IMR-90 (cell line): Measurements from ENCODE around the gene PLCH2.

Experiments
- BHLHE40 ChIP-seq: fragments of 150-350 bp; IDR thresholded peaks from 2 replicates; pipeline ENCODE4 v1.6.1; 2016; ENCODE audit warnings: mild to moderate bottlenecking, low read depth, low read length
- CEBPB ChIP-seq: IDR thresholded peaks from 2 replicates; pipeline ENCODE4 v1.6.1; 2012; ENCODE audit warnings: low read depth, low read length, improper control_type of control experiment
- CHD1 ChIP-seq: IDR thresholded peaks from 2 replicates; pipeline ENCODE4 v1.6.1; 2012; ENCODE audit warnings: low read depth, low read length, improper control_type of control experiment
- ELK1 ChIP-seq: fragments of 150-350 bp; IDR thresholded peaks from 2 replicates; pipeline ENCODE4 v1.6.1; 2016; ENCODE audit warnings: low read depth, mild to moderate bottlenecking, low read length, moderate library complexity, borderline replicate concordance
- MAFK ChIP-seq: IDR thresholded peaks from 2 replicates; pipeline ENCODE4 v1.6.1; 2012; ENCODE audit warnings: low read depth, low read length, improper control_type of control experiment
- MAZ ChIP-seq: IDR thresholded peaks from 2 replicates; pipeline ENCODE4 v1.6.1; 2012; ENCODE audit warnings: low read depth, mild to moderate bottlenecking, low read length, improper control_type of control experiment, moderate library complexity, borderline replicate concordance
- NFE2L2 ChIP-seq: fragments of 150-350 bp; IDR thresholded peaks from 2 replicates; pipeline ENCODE4 v1.6.1; 2016; ENCODE audit warnings: low read depth, mild to moderate bottlenecking, low read length
- POLR2A ChIP-seq: IDR thresholded peaks from 2 replicates; pipeline ENCODE4 v1.6.1; 2012; ENCODE audit warnings: mild to moderate bottlenecking, low read depth, low read length
- RAD21 ChIP-seq: IDR thresholded peaks from 2 replicates; pipeline ENCODE4 v1.6.1; 2012; ENCODE audit warnings: low read length, improper control_type of control experiment
- RCOR1 ChIP-seq: IDR thresholded peaks from 2 replicates; pipeline ENCODE4 v1.6.1; 2012; ENCODE audit warnings: mild to moderate bottlenecking, low read length, improper control_type of control experiment; ENCODE audit not compliant: insufficient replicate concordance
- RFX5 ChIP-seq: IDR thresholded peaks from 2 replicates; pipeline ENCODE4 v1.8.0; 2012; ENCODE audit warnings: low read depth, mild to moderate bottlenecking, low read length, moderate library complexity
- SMC3 ChIP-seq: fragments of 150-350 bp; IDR thresholded peaks from 2 replicates; pipeline ENCODE4 v1.6.1; 2016; ENCODE audit warnings: low read depth, mild to moderate bottlenecking, antibody characterized with exemption, low read length, moderate library complexity
- TF ChIP-seq, protein P1 (sequence below): conservative IDR thresholded peaks from 2 replicates; pipeline ENCODE4 v1.5.1; 2012; ENCODE audit warnings: mild to moderate bottlenecking, low read depth, low read length, improper control_type of control experiment
- TF ChIP-seq, protein P2 (sequence below): fragments of 150-350 bp; IDR thresholded peaks from 2 replicates; pipeline ENCODE4 v1.6.1; 2017; ENCODE audit warnings: mild to moderate bottlenecking, antibody characterized with exemption, low read length, low read depth

- TF ChIP-seq BHLHE40 (no peak), POLR2A (no peak), CEBPB (no peak), RAD21 (peak; percentile 51), RCOR1 (no peak), CHD1 (no peak), RFX5 (no peak), MAZ (no peak; the same call in 1 of the 2 replicates), NFE2L2 (no peak), MAFK (no peak), SMC3 (peak; percentile 31; the same call in 1 of the 2 replicates), ELK1 (no peak)
- TF ChIP-seq, protein P1, sequence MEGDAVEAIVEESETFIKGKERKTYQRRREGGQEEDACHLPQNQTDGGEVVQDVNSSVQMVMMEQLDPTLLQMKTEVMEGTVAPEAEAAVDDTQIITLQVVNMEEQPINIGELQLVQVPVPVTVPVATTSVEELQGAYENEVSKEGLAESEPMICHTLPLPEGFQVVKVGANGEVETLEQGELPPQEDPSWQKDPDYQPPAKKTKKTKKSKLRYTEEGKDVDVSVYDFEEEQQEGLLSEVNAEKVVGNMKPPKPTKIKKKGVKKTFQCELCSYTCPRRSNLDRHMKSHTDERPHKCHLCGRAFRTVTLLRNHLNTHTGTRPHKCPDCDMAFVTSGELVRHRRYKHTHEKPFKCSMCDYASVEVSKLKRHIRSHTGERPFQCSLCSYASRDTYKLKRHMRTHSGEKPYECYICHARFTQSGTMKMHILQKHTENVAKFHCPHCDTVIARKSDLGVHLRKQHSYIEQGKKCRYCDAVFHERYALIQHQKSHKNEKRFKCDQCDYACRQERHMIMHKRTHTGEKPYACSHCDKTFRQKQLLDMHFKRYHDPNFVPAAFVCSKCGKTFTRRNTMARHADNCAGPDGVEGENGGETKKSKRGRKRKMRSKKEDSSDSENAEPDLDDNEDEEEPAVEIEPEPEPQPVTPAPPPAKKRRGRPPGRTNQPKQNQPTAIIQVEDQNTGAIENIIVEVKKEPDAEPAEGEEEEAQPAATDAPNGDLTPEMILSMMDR, result peak; percentile 41
- TF ChIP-seq, protein P2, sequence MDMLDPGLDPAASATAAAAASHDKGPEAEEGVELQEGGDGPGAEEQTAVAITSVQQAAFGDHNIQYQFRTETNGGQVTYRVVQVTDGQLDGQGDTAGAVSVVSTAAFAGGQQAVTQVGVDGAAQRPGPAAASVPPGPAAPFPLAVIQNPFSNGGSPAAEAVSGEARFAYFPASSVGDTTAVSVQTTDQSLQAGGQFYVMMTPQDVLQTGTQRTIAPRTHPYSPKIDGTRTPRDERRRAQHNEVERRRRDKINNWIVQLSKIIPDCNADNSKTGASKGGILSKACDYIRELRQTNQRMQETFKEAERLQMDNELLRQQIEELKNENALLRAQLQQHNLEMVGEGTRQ, result no peak
Observed at GRCh38 chr1:2443277-2444137, 32.6 kb upstream of the PLCH2 start.
